MCF 10A (cell line): ENCODE results near the gene C2orf74. TPM values are rescaled to one million over a fixed set of nuclear protein-coding genes. Genes with fewer than 3 reads are reported as not detected.

Source experiments
- BruUV-seq: library from RNA; stranded (reverse); fragments of 400-500 nt; replicated peaks from 2 replicates; lab custom pipeline; 2021; lab: Mats Ljungman, UMichigan
- CTCF ChIA-PET: fragments of 300-600 bp; sonication (Branson Sonifier 250); formaldehyde crosslinking; extraction: SDS; loops from one replicate; lab custom pipeline; 2021; ENCODE audit warnings: antibody characterized with exemption, inconsistent platforms; lab: Yijun Ruan, JAX
- POLR2A ChIA-PET: fragments of 300-600, 350-650 bp; sonication (Branson Sonifier 250); formaldehyde crosslinking; extraction: SDS; loops from one replicate; lab custom pipeline; 2020; ENCODE audit warnings: antibody characterized with exemption, inconsistent platforms; lab: Yijun Ruan, JAX
- DNase-seq: peaks from one replicate; pipeline ENCODE4 v3.0.0-alpha.2; 2018; ENCODE audit not compliant: unreplicated experiment
- H3K27ac Mint-ChIP-seq: one replicate; pipeline ENCODE4 v1.8.0; 2022; ENCODE audit warnings: mild to moderate bottlenecking, low read depth, mixed read lengths; ENCODE audit not compliant: unreplicated experiment
- H3K27me3 Mint-ChIP-seq: one replicate; pipeline ENCODE4 v1.8.0; 2022; ENCODE audit warnings: mixed read lengths; ENCODE audit not compliant: insufficient read depth, unreplicated experiment
- H3K36me3 Mint-ChIP-seq: one replicate; pipeline ENCODE4 v1.8.0; 2022; ENCODE audit warnings: mild to moderate bottlenecking, moderate library complexity, mixed read lengths; ENCODE audit not compliant: insufficient read depth, unreplicated experiment
- H3K4me1 Mint-ChIP-seq: one replicate; pipeline ENCODE4 v1.8.0; 2022; ENCODE audit warnings: mixed read lengths; ENCODE audit not compliant: insufficient read depth, unreplicated experiment
- H3K4me3 Mint-ChIP-seq: one replicate; pipeline ENCODE4 v1.8.0; 2022; ENCODE audit warnings: mild to moderate bottlenecking, moderate library complexity, mixed read lengths; ENCODE audit not compliant: unreplicated experiment
- H3K9me3 Mint-ChIP-seq: one replicate; pipeline ENCODE4 v1.8.0; 2022; ENCODE audit warnings: mixed read lengths; ENCODE audit not compliant: unreplicated experiment
- CTCF ChIP-seq: fragments of 200-600 bp; IDR thresholded peaks from one replicate; pipeline ENCODE4 v1.8.0; 2022; ENCODE audit warnings: antibody characterized with exemption, mild to moderate bottlenecking; ENCODE audit not compliant: unreplicated experiment
- intact Hi-C: fragments of 100-400 bp; cut with micrococcal nuclease; formaldehyde crosslinking; loops from 2 replicates; pipeline ENCODE4 v1.14.1; 2022
- total RNA-seq: library from RNA; stranded (reverse); gene quantifications from 2 replicates; pipeline ENCODE4 v1.2.3, GENCODE V29; 2022

The C2orf74 gene
- total RNA-seq, 1 experiment from 2014 or later, result 29.7 TPM

GRCh38 chr2:61165946-61166345, 4.0 kb downstream of the C2orf74 start:
- H3K27ac Mint-ChIP-seq, result no peak overlapping the region

DNA sequence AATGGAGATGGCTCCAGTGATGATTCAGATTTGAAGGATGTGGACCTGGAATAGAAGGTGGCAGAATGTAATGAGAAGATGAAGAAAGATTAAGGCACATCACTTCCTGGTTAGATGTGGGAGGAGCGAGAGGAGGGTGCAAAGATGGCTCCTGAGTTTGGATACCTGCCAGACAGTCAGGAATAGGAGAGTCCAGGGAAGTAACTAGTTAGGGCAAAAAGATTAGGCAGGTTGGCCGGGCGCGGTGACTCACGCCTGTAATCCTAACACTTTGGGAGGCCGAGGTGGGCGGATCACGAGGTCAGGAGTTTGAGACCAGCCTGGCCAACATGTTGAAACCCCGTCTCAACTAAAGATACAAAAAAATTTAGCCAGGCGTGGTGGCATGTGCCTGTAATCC, 5.6 kb downstream of the C2orf74 start:
- ChIA-PET POLR2A (interaction anchor here (0.6 to 3.0 kb wide), 2 partner anchors 9 to 15 kb away, joined by 4 to 18 read pairs; no protein-coding TSS in a partner anchor), CTCF (interaction anchor here (0.6 kb wide), 1 partner anchor 13 kb away, joined by 3 read pairs; no protein-coding TSS in a partner anchor)
- BruUV-seq, result no TSS peak
- Mint-ChIP-seq H3K36me3 (peaks cover 59% of the 10 kb centered on the region), H3K27me3 (no peaks in the 10 kb centered on the region), H3K9me3 (peaks cover 6% of the 10 kb centered on the region), H3K4me3 (no peak overlapping the region), H3K27ac (no peak overlapping the region), H3K4me1 (no peaks in the 10 kb centered on the region)
- TF ChIP-seq CTCF, result no peak
- intact Hi-C loops, result no loop called here
- no peak for DNase-seq

More at GRCh38 chr2:61165946-61166345, 4.0 kb downstream of the C2orf74 start:
- Mint-ChIP-seq H3K9me3 (peaks cover 6% of the 10 kb centered on the region), H3K27me3 (no peaks in the 10 kb centered on the region), H3K36me3 (peaks cover 64% of the 10 kb centered on the region), H3K4me1 (no peaks in the 10 kb centered on the region), H3K4me3 (no peak overlapping the region)
- ChIA-PET POLR2A (interaction anchor here (3.0 kb wide), 1 partner anchor 11 kb away, joined by 18 read pairs; no protein-coding TSS in a partner anchor), CTCF (no interaction called here)
- no peak for TF ChIP-seq CTCF
- intact Hi-C loops, result no loop called here
- BruUV-seq, result no TSS peak
- DNase-seq, result no peak

DNA sequence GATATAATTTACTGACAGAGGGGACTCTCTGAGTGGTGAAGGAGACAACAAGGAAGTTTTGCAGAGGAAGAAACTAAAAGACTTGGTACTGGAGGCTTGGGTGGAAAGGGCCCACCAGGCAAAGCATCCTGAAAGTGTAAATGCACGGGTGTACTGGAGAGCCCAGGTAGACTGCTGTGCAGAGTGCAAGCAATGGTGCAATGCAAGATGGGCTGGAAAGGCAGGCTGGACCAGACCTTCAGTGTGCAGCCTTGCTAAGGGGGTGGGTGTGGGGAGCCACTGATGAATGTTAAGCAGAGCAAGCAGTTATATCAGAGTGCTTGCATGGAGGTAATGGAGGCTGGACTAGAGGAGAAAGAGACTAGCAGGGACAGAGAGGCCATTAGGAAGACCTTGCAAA, 10.7 kb downstream of the C2orf74 start:
- no peak for DNase-seq
- no peak for TF ChIP-seq CTCF
- Mint-ChIP-seq H3K27me3 (no peaks in the 10 kb centered on the region), H3K27ac (no peak overlapping the region), H3K4me3 (no peak overlapping the region), H3K36me3 (peaks cover 32% of the 10 kb centered on the region), H3K9me3 (peaks cover under 1% of the 10 kb centered on the region), H3K4me1 (peaks cover 6% of the 10 kb centered on the region)
- BruUV-seq, result no TSS peak
- POLR2A ChIA-PET, result no interaction called here
- intact Hi-C loops, result no loop called here
- CTCF ChIA-PET, result interaction anchor here (0.6 kb wide), 1 partner anchor 151 kb away, joined by 3 read pairs; no protein-coding TSS in a partner anchor

- Mint-ChIP-seq H3K9me3 (no peaks in the 10 kb centered on the region), H3K27ac (no peak overlapping the region), H3K4me3 (no peak overlapping the region), H3K36me3 (peaks cover 29% of the 10 kb centered on the region), H3K27me3 (no peaks in the 10 kb centered on the region), H3K4me1 (peaks cover 6% of the 10 kb centered on the region)
- intact Hi-C loops, result no loop called here
- no TSS peak for BruUV-seq
- no peak for TF ChIP-seq CTCF
- POLR2A ChIA-PET, result no interaction called here
- CTCF ChIA-PET, result interaction anchor here (0.6 kb wide), 1 partner anchor 151 kb away, joined by 3 read pairs; no protein-coding TSS in a partner anchor
- no peak for DNase-seq
These were observed 11.1 kb downstream of the C2orf74 start for GRCh38 chr2:61173116-61173515.
